ENCODE results near the gene MSI2.

MSI2 gene

GRCh38 chr17:57724729-57725125, 468.4 kb downstream of the MSI2 start:
- TF ChIP-seq CTCF (conservative IDR thresholded peaks at IDR 0.05; ENCODE audit: low read depth, low read length): no peak
- DNase-seq (ENCODE audit: low read depth): no peak
- no peak overlapping the region for H3K4me3 ChIP-seq (ENCODE audit: low read depth, low read length)

GRCh38 chr17:57726213-57726790, 470.0 kb downstream of the MSI2 start:
- DNase-seq (ENCODE audit: low read depth): no peak
- no peak overlapping the region for H3K4me3 ChIP-seq (ENCODE audit: low read depth, low read length)
- TF ChIP-seq CTCF (conservative IDR thresholded peaks at IDR 0.05; ENCODE audit: low read depth, low read length): no peak

GRCh38 chr17:57726838-57727237, 470.5 kb downstream of the MSI2 start:
- no peak for TF ChIP-seq CTCF (conservative IDR thresholded peaks at IDR 0.05; ENCODE audit: low read depth, low read length)
- DNase-seq (ENCODE audit: low read depth): no peak

GRCh38 chr17:57727630-57728175, 471.4 kb downstream of the MSI2 start:
- H3K4me3 ChIP-seq (ENCODE audit: low read depth, low read length): no peak overlapping the region
- TF ChIP-seq CTCF (conservative IDR thresholded peaks at IDR 0.05; ENCODE audit: low read depth, low read length): no peak
- DNase-seq (ENCODE audit: low read depth): no peak

More at GRCh38 chr17:57726838-57727237, 470.5 kb downstream of the MSI2 start:
- no peak overlapping the region for H3K4me3 ChIP-seq (ENCODE audit: low read depth, low read length)

GRCh38 chr17:57730026-57730701, 473.8 kb downstream of the MSI2 start:
- TF ChIP-seq CTCF (conservative IDR thresholded peaks at IDR 0.05; ENCODE audit: low read depth, low read length): no peak
- no peak overlapping the region for H3K4me3 ChIP-seq (ENCODE audit: low read depth, low read length)
- DNase-seq (ENCODE audit: low read depth): no peak

- DNase-seq (ENCODE audit: low read depth): no peak
- TF ChIP-seq CTCF (conservative IDR thresholded peaks at IDR 0.05; ENCODE audit: low read depth, low read length): no peak
- H3K4me3 ChIP-seq (ENCODE audit: low read depth, low read length): no peak overlapping the region
These were observed 475.7 kb downstream of the MSI2 start for GRCh38 chr17:57732062-57732461.

GRCh38 chr17:57733085-57733484, 476.8 kb downstream of the MSI2 start:
- TF ChIP-seq CTCF (conservative IDR thresholded peaks at IDR 0.05; ENCODE audit: low read depth, low read length): no peak
- H3K4me3 ChIP-seq (ENCODE audit: low read depth, low read length): no peak overlapping the region
- DNase-seq (ENCODE audit: low read depth): no peak

Data from choroid plexus epithelial cell (primary cell).